CD8-positive, alpha-beta memory T cell (primary cell): ENCODE data around the gene TMEM184C. TPM values are rescaled to one million over a fixed set of nuclear protein-coding genes. Genes with fewer than 3 reads are reported as not detected.
A peak's percentile ranks its signal among the peaks of the same experiment; 100 is the strongest.

Experiments
- CTCF ChIA-PET: fragments of 350-600 bp; sonication (Branson Sonifier 250); formaldehyde crosslinking; loops from one replicate; lab custom pipeline; 2021; ENCODE audit warnings: antibody characterized with exemption; lab: Charles Lee
- POLR2A ChIA-PET: fragments of 350-600 bp; sonication (Branson Sonifier 250); formaldehyde crosslinking; loops from one replicate; lab custom pipeline; 2021; ENCODE audit warnings: antibody characterized with exemption; lab: Charles Lee
- DNase-seq, 5 donors: peaks; one replicate each; pipeline versions ENCODE4 v3.0.0 to v3.0.0-alpha.2; 2020 to 2022; ENCODE audit warnings: mixed read lengths in 1 of 5
- H3K27ac ChIP-seq: one replicate; pipeline ENCODE4 v1.7.0; 2013; ENCODE audit warnings: low read depth, mild to moderate bottlenecking, low read length, moderate library complexity
- H3K27me3 ChIP-seq: 2 replicates; pipeline ENCODE4 v1.7.0; 2013; ENCODE audit warnings: low read length, mild to moderate bottlenecking; ENCODE audit not compliant: insufficient read depth, poor library complexity, severe bottlenecking
- H3K36me3 ChIP-seq: 2 replicates; pipeline ENCODE4 v1.7.0; 2013; ENCODE audit warnings: mild to moderate bottlenecking, low read length, moderate library complexity; ENCODE audit not compliant: insufficient read depth
- H3K4me1 ChIP-seq: 2 replicates; pipeline ENCODE4 v1.7.0; 2013; ENCODE audit warnings: mild to moderate bottlenecking, low read length, moderate library complexity; ENCODE audit not compliant: insufficient read depth
- H3K4me3 ChIP-seq: 2 replicates; pipeline ENCODE4 v1.7.0; 2013; ENCODE audit warnings: mild to moderate bottlenecking, low read length
- H3K9me3 ChIP-seq: 2 replicates; pipeline ENCODE4 v1.7.0; 2013; ENCODE audit warnings: mild to moderate bottlenecking, low read length
- H3K27ac Mint-ChIP-seq, 8 donors: one replicate each; pipeline ENCODE4 v1.8.0; 2020 to 2021; ENCODE audit warnings: mixed read lengths in 8 of 8, mild to moderate bottlenecking in 6 of 8, inconsistent platforms in 3 of 8, moderate library complexity in 3 of 8
- H3K27me3 Mint-ChIP-seq, 2 donors: one replicate each; pipeline ENCODE4 v1.8.0; 2020 to 2021; ENCODE audit warnings: mixed read lengths in 2 of 2, mild to moderate bottlenecking in 1 of 2, moderate library complexity in 1 of 2
- H3K36me3 Mint-ChIP-seq, 3 donors: one replicate each; pipeline ENCODE4 v1.8.0; 2020 to 2021; ENCODE audit warnings: mixed read lengths in 3 of 3, inconsistent platforms in 1 of 3, mild to moderate bottlenecking in 1 of 3
- H3K4me1 Mint-ChIP-seq, 3 donors: one replicate each; pipeline ENCODE4 v1.8.0; 2020 to 2021; ENCODE audit warnings: mixed read lengths in 3 of 3, inconsistent platforms in 1 of 3, mild to moderate bottlenecking in 1 of 3
- H3K4me3 Mint-ChIP-seq, 7 donors: one replicate each; pipeline ENCODE4 v1.8.0; 2020 to 2021; ENCODE audit warnings: mixed read lengths in 7 of 7, mild to moderate bottlenecking in 6 of 7, moderate library complexity in 4 of 7, inconsistent platforms in 2 of 7
- H3K9me3 Mint-ChIP-seq, 5 donors: one replicate each; pipeline ENCODE4 v1.8.0; 2020 to 2022; ENCODE audit warnings: mixed read lengths in 5 of 5, mild to moderate bottlenecking in 3 of 5, moderate library complexity in 2 of 5, inconsistent platforms in 1 of 5
- polyA plus RNA-seq: library from polyadenylated mRNA; unstranded; fragments of 300-500 nt; fragmentation: Illumina TruSeq; gene quantifications from one replicate; pipeline ENCODE4 v1.2.3, GENCODE V29; 2021
- total RNA-seq, 2 experiments: library from RNA; stranded (reverse); gene quantifications; one replicate each; pipeline ENCODE4 v1.2.3, GENCODE V29; 2021

The TMEM184C gene
- total and polyA plus RNA-seq, 3 experiments from 2014 or later: 26.8 to 35.9 (median 31.6) TPM

DNA sequence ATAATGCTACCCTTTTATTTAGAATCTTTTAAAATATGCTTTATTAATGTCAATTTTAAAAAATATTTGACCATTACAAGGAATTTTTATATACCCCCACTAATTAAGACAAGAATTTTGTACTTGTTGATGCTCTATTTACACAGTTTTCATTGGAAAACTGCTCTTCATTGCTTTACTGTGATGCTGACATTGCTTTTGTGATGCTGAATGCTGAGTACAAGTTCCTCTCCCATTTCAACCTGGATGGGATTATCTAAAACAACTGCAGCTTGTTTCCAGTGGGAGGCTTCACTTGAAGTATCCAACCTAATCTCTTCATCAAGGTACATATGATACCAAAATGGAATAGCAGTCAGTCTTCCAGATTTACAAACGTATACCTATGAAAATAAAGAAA is 21.2 kb downstream of the TMEM184C start:
- no peaks in the 10 kb centered on the region for H3K9me3 Mint-ChIP-seq
- no peak overlapping the region for H3K4me3 ChIP-seq

DNA sequence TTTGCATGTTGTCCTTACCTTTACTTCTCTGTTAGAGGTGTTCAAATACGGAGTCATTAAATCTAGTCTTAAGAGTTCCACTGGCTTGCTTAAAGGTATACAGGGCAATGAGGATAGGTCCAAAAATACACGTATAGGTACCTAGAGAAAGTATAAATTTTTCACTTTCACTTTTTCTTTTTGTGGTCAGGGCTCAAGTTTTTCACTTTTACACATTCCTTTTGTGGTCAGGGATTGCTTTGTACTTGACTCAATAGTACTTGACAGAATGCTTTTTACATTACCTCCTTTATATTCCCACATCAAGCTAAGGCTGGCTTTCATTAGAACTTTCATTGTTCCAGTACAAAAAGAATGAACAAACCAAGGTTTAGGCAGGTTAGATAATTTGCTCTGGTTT is 21.7 kb downstream of the TMEM184C start:
- H3K36me3 Mint-ChIP-seq: peaks cover 28 to 79% (median 39%) of the 10 kb centered on the region in 3 donors
- no peaks in the 10 kb centered on the region for H3K4me1 ChIP-seq
- no peak overlapping the region for H3K4me3 ChIP-seq
- H3K27me3 ChIP-seq: no peaks in the 10 kb centered on the region
- CTCF ChIA-PET: interaction anchor here (0.8 kb wide), 1 partner anchor 41 kb away, joined by 3 read pairs; no protein-coding TSS in a partner anchor
- no peaks in the 10 kb centered on the region for H3K9me3 Mint-ChIP-seq
- peak overlapping the region in 1 of 7 donors; percentile 37 for H3K4me3 Mint-ChIP-seq
- POLR2A ChIA-PET: no interaction called here
- H3K27ac ChIP-seq: no peak overlapping the region
- no peak for DNase-seq
- peaks cover 17 to 30% (median 23%) of the 10 kb centered on the region in 3 donors for H3K4me1 Mint-ChIP-seq
- H3K9me3 ChIP-seq: no peaks in the 10 kb centered on the region
- no peaks in the 10 kb centered on the region for H3K27me3 Mint-ChIP-seq
- peak overlapping the region in 7 of 8 donors; percentile 4 to 91 (median 67) for H3K27ac Mint-ChIP-seq
- peaks cover 19% of the 10 kb centered on the region for H3K36me3 ChIP-seq

More for the DNA sequence above, 21.2 kb downstream of the TMEM184C start:
- H3K27ac ChIP-seq: no peak overlapping the region
- Mint-ChIP-seq H3K4me3 (no peak overlapping the region), H3K36me3 (peaks cover 28 to 83% (median 43%) of the 10 kb centered on the region in 3 donors), H3K27me3 (no peaks in the 10 kb centered on the region), H3K4me1 (peaks cover 17 to 30% (median 23%) of the 10 kb centered on the region in 3 donors), H3K27ac (no peak overlapping the region)
- H3K27me3 ChIP-seq: no peaks in the 10 kb centered on the region
- DNase-seq: no peak
- no peaks in the 10 kb centered on the region for H3K9me3 ChIP-seq
- CTCF ChIA-PET: interaction anchor here (0.8 kb wide), 1 partner anchor 42 kb away, joined by 3 read pairs; no protein-coding TSS in a partner anchor
- H3K36me3 ChIP-seq: peaks cover 21% of the 10 kb centered on the region
- POLR2A ChIA-PET: no interaction called here
- H3K4me1 ChIP-seq: no peaks in the 10 kb centered on the region

DNA sequence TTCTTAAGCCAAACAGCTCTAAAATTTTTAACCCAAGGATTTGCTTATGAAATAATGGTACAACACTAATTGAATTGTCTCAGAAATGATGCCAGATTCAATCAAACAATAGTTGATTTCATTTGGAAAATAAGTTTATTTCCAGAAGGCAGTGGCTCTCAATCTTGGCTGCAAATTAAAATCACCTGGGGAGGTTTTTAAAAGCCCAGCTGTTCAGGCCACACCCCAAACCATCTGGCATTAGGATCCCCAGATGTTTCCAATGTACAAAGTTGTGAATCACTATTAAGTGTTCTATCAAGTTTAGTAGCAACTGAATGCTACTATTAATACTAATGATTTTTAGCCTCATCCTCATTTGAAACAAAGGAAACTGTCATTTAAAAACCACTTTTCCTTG is 22.2 kb downstream of the TMEM184C start:
- Mint-ChIP-seq H3K27ac (peak overlapping the region in 7 of 8 donors; percentile 4 to 91 (median 78)), H3K4me3 (peak overlapping the region in 1 of 7 donors; percentile 37), H3K9me3 (no peaks in the 10 kb centered on the region), H3K27me3 (no peaks in the 10 kb centered on the region), H3K36me3 (peaks cover 28 to 75% (median 37%) of the 10 kb centered on the region in 3 donors), H3K4me1 (peaks cover 17 to 31% (median 23%) of the 10 kb centered on the region in 3 donors)
- no peaks in the 10 kb centered on the region for H3K27me3 ChIP-seq
- DNase-seq: no peak
- H3K36me3 ChIP-seq: peaks cover 15% of the 10 kb centered on the region
- no peaks in the 10 kb centered on the region for H3K9me3 ChIP-seq
- no peak overlapping the region for H3K4me3 ChIP-seq
- no peaks in the 10 kb centered on the region for H3K4me1 ChIP-seq
- CTCF ChIA-PET: no interaction called here
- POLR2A ChIA-PET: no interaction called here
- H3K27ac ChIP-seq: no peak overlapping the region

DNA sequence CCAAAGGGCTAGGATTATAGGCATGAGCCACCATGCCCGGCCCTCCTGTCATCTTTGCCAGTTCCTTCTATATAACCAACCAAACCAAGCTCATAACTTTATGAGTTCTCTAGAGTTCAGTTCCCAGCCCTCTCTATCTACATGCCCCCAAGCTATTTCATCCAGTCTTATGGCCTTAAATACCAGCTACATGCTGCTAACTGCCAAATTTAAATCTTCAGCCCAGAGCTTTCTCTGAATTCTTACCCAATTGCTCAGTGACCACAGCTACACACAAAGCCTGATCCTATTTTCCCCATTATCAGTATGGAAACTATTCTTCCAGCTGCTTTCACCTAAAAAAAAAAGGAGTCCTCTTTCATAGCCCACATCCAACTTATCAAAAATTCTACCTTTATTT is 23.1 kb downstream of the TMEM184C start:
- H3K4me1 ChIP-seq: no peaks in the 10 kb centered on the region
- Mint-ChIP-seq H3K27me3 (no peaks in the 10 kb centered on the region), H3K27ac (peak overlapping the region in 3 of 8 donors; percentile 61 to 84 (median 67)), H3K4me3 (peak overlapping the region in 1 of 7 donors; percentile 0), H3K36me3 (peaks cover 28 to 65% (median 35%) of the 10 kb centered on the region in 3 donors), H3K9me3 (no peaks in the 10 kb centered on the region), H3K4me1 (peaks cover 21 to 38% (median 27%) of the 10 kb centered on the region in 3 donors)
- no peak overlapping the region for H3K27ac ChIP-seq
- ChIA-PET POLR2A (no interaction called here), CTCF (no interaction called here)
- H3K27me3 ChIP-seq: no peaks in the 10 kb centered on the region
- H3K36me3 ChIP-seq: peaks cover 15% of the 10 kb centered on the region
- no peaks in the 10 kb centered on the region for H3K9me3 ChIP-seq
- DNase-seq: no peak
- H3K4me3 ChIP-seq: no peak overlapping the region

DNA sequence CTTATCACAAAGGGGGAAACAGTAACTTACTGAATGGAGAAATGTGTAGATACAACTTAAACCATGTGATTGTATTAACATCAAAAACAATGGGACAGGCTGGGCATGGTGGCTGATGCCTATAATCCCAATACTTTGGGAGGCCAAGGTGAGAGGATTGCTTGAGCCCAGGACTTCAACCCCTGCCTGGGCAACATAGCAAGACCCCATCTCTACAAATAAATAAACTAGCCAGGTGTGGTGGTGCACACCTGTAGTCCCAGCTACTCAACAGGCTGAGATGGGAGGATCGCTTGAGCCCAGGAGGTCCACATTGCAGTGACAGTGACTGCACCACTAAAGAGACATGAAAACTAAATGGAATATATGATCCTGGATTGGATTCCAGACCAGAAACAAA is 26.4 kb downstream of the TMEM184C start:
- Mint-ChIP-seq H3K27me3 (no peaks in the 10 kb centered on the region), H3K9me3 (no peaks in the 10 kb centered on the region), H3K36me3 (peaks cover 24 to 50% (median 25%) of the 10 kb centered on the region in 3 donors), H3K4me3 (no peak overlapping the region), H3K27ac (peak overlapping the region in 1 of 8 donors; percentile 17), H3K4me1 (peaks cover 33 to 57% (median 54%) of the 10 kb centered on the region in 3 donors)
- ChIA-PET POLR2A (no interaction called here), CTCF (interaction anchor here (1.2 kb wide), 1 partner anchor 223 kb away, joined by 4 read pairs; no protein-coding TSS in a partner anchor)
- Histone ChIP-seq H3K4me1 (no peaks in the 10 kb centered on the region), H3K27ac (no peak overlapping the region), H3K4me3 (no peak overlapping the region), H3K9me3 (no peaks in the 10 kb centered on the region), H3K36me3 (no peaks in the 10 kb centered on the region), H3K27me3 (no peaks in the 10 kb centered on the region)
- no peak for DNase-seq

DNA sequence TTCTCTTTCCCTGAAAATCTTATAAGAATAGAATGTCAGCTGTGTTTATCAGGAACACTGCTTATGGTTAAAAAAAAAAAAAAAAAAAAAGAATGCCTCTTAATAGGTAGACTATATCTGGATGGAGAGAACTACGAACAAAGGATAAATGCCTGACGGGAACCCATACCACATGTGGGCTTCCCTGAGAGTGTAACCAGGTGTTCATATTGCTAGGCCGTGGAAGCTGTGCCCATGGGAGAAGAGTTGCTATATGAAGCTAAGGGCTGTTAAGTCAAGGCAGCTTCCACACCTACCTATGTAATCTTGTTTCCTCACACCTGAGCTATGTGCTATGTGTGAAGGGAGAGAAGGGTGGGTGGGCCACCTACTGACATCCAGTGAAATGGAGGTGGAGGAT is 27.3 kb downstream of the TMEM184C start:
- POLR2A ChIA-PET: no interaction called here
- no peak overlapping the region for H3K27ac Mint-ChIP-seq

DNA sequence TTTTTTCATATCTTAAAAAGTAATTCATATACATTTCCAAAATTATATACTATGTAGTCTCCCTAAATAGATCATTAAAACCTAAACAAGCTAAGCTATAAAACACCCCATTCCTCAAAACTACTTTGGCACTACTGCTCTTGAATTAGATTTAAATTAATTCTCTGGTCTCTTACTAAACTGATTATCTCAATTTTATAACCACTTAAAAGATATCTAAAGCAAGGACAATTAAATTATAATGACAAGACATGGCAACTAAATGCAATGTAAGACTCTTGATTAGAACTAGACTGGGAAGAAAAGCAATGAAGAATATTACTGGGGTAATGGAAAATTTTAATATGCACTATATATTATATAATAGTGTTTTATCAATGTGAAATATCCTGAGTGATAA is 27.9 kb downstream of the TMEM184C start:
- H3K4me1 ChIP-seq: no peaks in the 10 kb centered on the region
- Mint-ChIP-seq H3K4me1 (peaks cover 30 to 56% (median 54%) of the 10 kb centered on the region in 3 donors), H3K27me3 (no peaks in the 10 kb centered on the region), H3K4me3 (no peak overlapping the region), H3K9me3 (no peaks in the 10 kb centered on the region), H3K27ac (peak overlapping the region in 2 of 8 donors; percentile 33 to 52), H3K36me3 (peaks cover 28 to 57% (median 32%) of the 10 kb centered on the region in 3 donors)
- H3K27ac ChIP-seq: no peak overlapping the region
- POLR2A ChIA-PET: no interaction called here
- no peaks in the 10 kb centered on the region for H3K9me3 ChIP-seq
- H3K27me3 ChIP-seq: no peaks in the 10 kb centered on the region
- H3K36me3 ChIP-seq: no peaks in the 10 kb centered on the region
- no peak for DNase-seq
- CTCF ChIA-PET: interaction anchor here (1.2 kb wide), 1 partner anchor 222 kb away, joined by 4 read pairs; no protein-coding TSS in a partner anchor
- no peak overlapping the region for H3K4me3 ChIP-seq

More for the DNA sequence above, 27.3 kb downstream of the TMEM184C start:
- Histone ChIP-seq H3K36me3 (no peaks in the 10 kb centered on the region), H3K4me1 (no peaks in the 10 kb centered on the region), H3K9me3 (no peaks in the 10 kb centered on the region), H3K4me3 (no peak overlapping the region), H3K27ac (no peak overlapping the region), H3K27me3 (no peaks in the 10 kb centered on the region)
- Mint-ChIP-seq H3K4me1 (peaks cover 30 to 56% (median 53%) of the 10 kb centered on the region in 3 donors), H3K27me3 (no peaks in the 10 kb centered on the region), H3K4me3 (no peak overlapping the region), H3K36me3 (peaks cover 27 to 53% (median 29%) of the 10 kb centered on the region in 3 donors), H3K9me3 (no peaks in the 10 kb centered on the region)
- CTCF ChIA-PET: interaction anchor here (1.2 kb wide), 1 partner anchor 222 kb away, joined by 4 read pairs; no protein-coding TSS in a partner anchor
- no peak for DNase-seq

DNA sequence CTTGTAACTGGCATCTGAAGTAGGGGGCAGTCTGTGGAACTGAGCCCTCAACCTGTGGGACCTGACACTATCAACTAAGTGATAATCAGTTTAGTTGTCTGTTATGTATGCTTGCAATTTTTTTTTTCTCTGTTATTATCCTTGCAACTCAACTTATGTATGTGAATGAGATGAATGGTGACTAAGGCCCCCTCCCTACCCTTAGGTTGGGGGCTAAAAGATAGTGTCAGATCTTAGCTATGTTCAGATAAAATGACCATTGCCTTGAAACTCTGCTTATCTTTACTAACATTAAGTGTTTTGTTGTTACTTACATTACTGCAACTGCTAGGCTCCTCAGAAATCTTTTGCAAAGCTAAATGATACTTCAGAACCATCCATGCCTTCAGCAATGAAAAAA is 31.5 kb downstream of the TMEM184C start:
- Histone ChIP-seq H3K27me3 (no peaks in the 10 kb centered on the region), H3K4me1 (no peaks in the 10 kb centered on the region), H3K9me3 (no peaks in the 10 kb centered on the region), H3K27ac (no peak overlapping the region), H3K4me3 (no peak overlapping the region), H3K36me3 (no peaks in the 10 kb centered on the region)
- Mint-ChIP-seq H3K9me3 (no peaks in the 10 kb centered on the region), H3K27ac (no peak overlapping the region), H3K4me3 (peak overlapping the region in 1 of 7 donors; percentile 15), H3K36me3 (peaks cover 24 to 50% (median 29%) of the 10 kb centered on the region in 3 donors), H3K4me1 (peaks cover 38 to 75% (median 71%) of the 10 kb centered on the region in 3 donors), H3K27me3 (no peaks in the 10 kb centered on the region)
- ChIA-PET CTCF (interaction anchor here (1.4 kb wide), 1 partner anchor 218 kb away, joined by 3 read pairs; no protein-coding TSS in a partner anchor), POLR2A (no interaction called here)
- DNase-seq: no peak
